ENCODE results near the gene BMAL1.

The BMAL1 gene

DNA sequence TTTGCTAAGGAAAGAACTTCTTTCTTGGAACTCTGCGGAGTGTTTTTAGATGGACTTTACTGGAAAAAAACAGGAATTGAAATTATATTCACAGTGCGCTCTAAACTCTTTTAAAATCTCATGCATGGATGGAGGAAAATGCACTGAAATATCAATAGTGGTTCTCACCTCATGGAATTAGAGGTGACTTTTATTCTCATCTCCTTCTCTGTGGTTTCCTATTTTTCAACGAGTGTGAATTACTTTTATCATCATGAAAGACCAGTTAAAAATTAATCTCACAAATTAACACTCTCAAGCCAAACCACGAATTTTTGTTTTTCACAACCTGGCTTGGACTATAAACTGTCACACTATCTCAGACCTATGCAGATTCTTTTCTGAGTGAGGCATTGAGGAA lies 16.6 kb downstream of the BMAL1 start:
- no peak for DNase-seq

DNA sequence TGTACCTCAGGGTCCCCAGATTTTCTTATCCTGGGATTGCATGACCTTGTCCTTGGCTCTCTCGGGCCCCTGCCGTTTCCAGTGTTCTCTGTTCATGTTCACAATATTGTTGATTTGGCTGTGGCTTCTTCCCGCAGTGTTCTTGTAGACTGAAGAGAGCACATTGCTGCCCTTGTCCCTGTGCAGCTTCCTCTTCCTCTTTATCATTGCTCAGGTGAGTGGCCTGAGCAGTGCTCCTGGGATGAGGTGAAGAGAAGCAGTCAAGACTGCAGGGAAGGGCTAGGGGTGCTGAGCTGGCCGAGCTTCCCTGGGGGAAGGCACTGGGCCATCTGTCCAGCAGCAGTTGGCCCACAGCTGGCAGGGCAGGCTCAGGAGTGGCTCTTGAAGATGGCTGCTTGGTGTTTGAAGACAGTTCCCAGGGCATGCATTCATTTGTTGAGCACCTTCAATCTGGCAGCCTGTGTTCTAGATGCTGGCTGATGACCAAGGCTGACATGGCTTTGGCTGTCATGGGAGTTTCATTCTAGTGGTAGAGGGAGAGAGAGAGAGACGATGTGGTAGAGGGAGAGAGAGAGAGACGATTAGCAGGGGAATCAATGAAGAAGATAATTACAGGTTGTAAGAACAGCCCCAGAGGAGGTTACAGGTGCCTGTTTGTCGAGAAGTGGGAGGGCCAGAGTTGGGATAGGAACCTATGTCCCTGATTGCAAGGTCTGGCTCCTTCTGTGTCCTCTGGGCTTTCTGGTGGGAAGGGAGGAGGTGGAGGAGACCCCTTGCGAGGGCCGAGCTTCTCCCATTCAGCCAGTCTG lies 17.4 kb downstream of the BMAL1 start:
- DNase-seq, result no peak

DNA sequence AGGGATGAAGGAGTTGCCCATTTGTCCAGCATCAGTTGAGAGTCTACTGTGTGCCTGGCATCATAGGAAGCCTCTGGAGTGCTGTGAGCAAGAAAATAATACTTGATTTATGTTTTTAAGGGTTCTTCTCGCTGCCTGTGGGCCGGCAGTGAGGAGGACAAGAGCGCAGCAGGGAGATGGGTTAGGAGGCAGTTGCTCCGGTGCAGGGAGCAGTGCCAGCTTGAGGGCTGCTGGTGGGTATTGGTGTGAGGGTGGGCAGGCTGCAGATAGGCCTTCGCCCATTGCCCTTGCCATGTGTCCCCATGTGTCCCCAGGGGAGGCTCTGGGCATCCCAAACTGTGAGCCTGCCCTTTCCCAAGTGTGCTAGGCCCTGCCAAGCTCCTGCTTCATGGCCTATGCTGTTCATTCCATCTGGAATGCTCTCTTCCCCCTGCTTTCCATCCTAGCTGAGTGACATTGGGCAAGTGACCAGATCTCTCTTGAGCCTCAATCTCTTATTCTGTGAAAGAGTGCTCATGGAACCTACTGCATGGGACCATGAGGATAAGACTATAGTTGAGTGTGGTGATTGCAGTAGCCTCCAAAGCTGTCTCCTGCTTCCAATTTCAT lies 19.8 kb downstream of the BMAL1 start:
- no peak for DNase-seq

DNA sequence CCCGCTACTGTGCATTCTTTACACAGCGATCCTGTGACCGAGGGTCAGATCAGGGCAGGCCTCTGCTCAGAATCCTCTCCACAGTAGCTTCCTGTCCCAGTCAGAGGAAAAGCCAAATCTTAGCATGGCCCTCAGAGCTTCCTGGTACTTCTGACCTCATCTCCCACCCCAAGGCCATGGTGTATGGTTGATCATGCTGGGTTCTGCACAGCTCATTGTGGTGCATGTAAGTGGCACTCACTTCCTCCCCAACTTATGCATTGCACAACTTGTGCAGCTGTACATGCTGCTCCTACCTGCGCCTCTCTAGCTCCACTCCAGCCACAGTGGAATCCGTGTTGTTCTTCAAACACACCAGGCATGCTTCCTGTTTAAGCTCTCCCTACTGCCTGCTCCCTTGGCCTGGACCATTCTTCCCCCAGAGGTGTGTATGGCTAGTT lies 20.3 kb downstream of the BMAL1 start:
- no peak for DNase-seq

DNA sequence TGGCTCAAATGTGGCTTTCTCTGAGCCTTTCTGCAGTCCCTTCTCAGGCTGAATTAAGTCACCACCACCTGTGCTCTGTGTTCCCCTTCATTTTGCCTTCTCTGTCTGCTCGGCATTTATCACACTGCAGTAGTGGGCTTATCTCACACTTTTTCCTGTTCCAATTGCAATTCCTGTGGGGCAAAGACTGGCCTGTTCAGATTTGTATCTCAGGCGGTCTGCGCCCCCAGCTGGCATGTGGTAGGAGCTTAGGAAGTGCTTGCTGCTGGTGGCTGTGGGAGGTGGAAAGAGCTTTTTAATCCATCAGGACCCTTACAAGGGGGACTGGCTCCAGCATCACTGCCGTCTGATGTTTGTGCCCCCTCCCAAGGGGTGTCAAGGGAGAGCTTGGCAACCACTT lies 21.2 kb downstream of the BMAL1 start:
- DNase-seq, result no peak

DNA sequence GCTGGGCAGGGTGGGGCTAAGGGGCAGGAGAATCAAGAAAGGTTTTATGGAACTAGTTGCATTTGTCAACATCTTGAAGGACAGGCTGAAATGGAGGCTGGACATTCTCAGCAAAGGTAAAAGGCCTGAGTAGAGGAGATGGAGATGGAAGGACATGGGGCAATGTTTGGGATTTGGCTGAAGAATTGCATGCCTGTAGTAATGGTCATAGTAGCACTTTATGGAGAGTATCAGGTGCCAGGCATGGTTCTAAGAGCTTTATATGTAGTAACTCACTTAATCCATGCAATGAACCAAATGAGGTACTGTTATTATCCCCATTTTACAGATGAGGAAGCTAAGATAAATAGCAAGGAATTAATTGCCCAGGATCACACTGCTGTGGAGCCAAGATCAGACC lies 23.9 kb downstream of the BMAL1 start:
- no peak for DNase-seq

- no peak for DNase-seq
Measured at GRCh38 chr11:13302420-13302958, 24.9 kb downstream of the BMAL1 start.

DNA sequence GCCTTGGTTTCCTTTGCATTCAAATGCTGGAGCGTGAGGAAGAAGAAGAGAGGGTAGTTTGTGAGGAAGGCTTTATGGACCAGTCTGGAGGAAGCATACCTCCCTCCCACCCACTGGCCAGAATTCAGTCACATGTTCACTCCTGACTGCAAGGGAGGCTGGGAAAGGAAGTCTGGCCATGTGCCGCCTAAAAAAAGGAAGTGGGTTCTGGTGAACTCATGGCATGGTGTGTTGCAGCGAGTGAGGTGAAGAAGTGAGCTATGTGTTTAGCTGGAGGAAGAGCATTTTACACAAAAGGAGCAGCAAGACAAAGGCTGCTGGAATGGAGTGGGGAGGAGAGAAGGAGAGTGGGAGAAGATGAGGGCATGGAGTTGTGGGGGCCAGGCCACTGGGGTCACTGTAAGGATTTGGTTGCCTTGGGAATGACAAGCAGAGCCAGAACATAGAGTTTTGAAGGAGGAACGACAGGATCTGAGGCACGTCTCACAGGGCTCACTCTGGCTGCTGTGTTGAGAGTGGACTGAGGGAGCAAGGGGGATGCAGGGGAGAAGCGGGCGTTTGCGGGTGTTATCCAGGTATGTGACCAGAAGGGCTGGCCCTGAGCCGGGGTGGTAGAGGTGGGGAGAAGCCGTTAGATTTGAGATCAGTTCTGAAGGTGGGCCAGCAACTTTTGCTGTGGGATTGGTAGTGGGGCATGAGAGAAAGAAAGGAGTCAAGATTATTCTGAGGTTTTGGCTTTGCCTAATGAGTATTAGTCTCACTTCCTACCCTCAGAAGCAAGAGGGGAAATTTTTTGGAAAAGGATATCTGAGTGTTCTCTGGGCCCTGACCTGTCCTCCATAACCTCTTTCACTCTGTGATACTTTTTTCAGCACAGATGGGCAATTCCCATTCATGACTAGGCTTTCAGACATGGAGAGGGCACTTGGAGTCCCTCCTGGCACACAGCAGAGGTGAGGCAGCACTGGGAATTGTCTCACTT lies 26.4 kb downstream of the BMAL1 start:
- no peak for DNase-seq

DNA sequence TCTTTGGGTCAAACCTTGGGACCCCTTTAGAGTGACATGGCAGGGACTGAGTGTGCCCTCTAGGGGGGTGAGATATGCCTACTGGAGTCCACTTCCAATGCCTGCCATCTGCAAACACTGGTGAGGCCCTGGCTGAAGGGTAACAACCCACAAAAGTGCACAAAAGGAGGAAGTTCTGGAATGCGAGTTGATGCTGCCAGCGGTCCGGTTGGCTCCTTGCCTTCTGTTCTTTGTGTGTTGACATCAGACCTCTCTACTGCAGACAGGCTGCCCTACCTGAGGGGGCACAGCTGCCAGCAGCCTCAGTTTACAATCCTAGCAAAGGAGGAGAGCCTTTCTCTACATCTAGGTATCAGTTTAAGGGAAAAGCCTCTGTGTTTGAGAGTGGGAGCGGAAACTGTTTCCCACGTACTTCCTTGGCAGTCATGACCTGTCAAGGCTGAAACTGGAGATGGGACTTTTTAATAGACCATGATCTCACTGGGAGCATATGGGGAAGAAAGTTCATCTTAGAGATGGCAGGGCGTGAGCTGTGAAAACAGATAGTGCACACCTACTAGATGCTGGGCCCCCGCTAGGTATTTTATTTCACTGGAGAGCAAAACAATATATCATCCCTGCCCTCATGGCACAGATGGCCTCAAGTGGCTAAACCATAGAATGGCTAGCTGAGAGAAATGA lies 27.2 kb downstream of the BMAL1 start:
- no peak for DNase-seq

DNA sequence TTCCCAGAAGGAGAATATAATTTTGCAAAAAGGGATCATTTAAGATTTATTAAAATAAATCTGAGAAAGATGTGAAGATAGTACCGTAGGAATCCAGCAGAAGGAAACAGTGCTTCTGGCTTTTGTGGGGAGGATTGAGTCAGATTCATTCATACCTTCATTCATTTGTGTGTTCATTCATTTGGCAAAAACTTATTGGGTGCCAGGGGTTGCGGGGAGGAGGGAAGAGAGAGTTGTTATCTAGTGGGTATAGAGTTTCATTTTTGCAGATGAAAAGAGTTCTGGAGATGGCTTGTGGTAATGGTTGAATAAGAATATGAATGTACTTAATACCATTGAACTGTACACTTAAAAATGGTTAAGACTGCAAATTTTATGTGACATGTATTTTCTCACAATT lies 31.1 kb downstream of the BMAL1 start:
- no peak for DNase-seq

DNA sequence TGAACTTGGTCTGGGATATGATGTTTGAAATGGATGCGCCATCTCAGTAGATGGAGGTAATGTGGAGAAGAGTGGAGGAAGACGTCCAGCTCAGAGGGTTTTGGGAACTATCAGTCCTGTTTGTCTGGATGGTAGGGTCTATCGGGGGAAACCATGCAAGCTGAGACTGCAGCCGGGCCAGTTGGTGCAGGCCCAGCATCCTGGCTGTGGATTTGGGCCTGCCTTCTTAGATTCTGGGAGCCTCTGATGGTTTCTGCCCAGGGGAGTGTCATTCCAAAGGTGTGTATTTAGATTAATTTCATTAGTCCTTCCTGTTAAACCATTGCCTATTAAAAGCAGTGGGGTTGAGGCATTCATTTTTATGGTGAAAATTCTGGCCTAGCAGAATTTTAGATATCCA lies 31.6 kb downstream of the BMAL1 start:
- DNase-seq, result no peak

DNA sequence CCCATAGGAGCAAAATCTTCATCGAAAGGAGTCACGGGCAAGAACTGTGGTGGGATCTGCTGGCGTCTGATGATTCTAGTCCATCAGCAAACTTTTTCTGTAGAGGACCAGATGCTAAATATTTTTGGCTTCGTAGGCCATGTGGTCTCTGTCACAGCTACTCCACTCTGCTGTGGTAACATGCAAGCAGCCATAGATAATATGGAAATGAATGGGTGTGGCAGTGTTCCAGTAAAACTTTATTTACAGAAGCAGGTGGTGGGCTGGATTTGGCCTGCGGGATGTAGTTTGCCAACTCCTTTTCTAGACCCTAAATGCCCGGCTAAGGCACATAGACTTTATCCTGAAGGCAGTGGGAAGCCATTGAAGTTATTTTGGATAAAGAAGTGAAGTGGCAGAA lies 32.9 kb downstream of the BMAL1 start:
- no peak for DNase-seq

- DNase-seq, result no peak
Measured at GRCh38 chr11:13311570-13311969, 34.0 kb downstream of the BMAL1 start.

DNA sequence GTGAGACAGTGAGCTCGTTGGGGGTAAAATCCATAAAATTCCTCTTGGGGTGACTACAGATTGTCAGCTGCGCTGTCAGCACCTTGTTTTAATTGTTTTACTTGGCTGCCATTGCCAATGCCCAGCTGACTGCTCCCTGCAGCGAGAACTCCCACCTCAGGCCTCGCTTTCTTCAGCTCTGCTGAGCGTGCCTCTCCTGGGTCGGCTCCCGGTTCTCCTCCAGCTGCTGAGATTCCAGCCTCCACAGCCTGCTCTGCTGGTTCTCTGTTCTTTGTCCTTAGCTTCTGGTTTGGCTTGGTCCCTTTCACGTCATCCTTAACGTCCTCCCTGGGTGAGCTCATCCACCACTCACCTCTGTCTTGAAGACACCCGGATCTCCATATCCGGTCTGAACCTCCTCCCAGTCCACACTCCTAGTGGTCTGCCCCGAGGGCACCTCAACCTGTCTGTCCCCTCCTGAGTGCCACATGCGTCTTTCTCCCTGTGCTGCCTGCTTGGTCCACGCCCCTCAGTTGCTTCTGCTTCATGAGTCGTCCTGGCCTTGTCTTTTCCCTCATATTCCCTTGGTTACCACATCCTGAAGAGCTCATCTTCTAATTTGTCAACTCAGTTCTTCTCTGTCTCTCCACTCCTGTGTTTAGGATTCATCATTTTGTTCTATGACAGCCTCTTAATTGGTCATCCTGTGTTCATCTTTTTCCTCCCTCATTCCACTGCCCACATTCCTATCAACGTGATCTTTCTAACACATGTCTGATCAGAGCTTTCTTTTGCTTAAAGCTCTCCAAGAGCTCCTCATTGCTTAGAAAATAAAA lies 35.6 kb downstream of the BMAL1 start:
- DNase-seq, result no peak

DNA sequence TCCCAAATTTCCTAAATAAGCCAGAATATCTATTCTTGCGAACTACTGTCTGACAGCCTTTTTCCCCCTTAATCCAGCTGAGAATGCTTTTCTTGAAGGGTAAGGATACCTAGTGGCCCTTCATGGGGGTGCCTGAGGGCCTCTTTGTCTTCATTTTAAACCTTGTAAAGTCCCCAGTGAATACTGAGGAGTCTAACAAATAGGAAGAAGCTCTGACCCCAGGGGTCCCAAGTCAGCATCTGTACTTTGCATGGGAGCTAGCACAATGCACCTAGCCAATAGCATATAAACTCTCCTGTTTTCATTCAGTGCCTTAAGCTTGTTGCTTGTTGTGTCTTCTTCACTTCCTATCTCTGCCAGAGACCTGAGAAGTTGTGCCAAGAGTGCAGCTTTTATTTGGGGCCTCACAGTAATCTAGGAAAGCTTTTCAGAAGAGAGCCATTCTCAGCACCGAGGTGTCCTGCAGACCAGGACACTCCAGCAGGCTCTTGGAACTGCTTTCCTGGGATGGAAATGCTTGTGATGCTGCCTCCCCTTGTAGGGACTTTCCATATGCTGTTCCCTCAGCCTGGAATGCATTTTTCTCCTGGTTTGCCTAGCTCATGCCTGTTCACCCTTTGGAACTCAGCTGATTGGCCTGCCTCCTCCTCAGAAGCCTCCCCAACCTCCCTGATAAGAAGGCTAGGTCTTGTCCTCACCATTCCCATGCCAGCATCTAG lies 37.2 kb downstream of the BMAL1 start:
- DNase-seq, result no peak

- no peak for DNase-seq
Measured at GRCh38 chr11:13315517-13316432, 38.2 kb downstream of the BMAL1 start.

DNA sequence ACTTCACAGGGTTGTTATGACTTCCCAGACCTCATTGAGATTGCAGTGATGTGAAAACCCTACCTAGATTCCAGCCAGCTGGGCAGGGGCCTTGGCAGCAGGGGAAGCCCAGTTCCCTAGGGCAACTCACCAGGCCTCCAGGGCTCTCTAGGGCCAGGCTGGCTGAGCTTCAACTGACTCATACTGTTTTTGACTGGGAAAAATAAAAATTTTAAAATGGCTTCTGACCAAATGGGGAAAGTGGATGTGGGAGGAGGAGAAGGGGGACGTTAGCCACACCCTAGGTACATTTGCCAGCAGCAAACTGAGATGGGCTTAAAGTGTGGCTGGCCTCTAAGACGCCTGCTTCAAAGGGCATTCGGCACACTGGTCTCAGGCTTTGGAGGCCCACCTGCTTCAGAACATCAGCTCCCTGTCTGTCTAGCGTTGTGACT lies 39.0 kb downstream of the BMAL1 start:
- DNase-seq, result no peak

DNA sequence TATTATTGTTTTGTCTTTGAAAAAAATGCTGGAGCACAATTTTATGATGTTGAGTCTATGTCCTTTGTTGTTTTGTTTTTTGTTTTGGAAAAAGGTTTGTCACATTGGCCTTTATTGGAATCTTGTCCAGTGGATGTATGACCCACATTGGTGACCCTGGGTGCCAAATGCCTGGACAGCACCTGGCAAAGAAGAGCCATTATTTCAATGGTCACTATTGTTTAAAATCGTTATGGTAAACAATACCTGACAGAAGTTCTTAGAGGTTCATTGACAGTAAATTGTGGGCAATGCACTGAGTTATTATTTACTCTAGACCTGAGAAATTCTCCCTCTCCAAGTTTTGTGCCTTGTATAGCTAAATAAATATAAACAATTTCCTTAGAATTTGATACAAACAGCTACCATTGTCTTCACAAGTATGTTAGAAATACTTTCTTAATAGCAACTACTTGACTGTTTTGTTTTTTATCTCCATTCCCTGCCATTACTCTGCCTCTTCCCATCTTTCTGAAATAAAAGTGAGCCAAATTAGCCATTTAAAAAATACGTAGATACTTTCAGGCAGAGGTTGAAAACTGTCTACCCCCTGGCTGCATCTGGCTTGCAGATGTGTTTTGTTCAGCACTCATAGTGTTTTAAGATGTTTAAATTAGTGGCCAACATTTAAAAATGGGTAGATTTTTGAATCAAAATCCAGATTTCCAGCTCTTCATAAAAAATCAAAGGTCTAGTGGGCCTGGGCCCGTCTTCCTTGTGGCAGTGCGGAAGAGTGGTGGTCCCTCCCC lies 39.9 kb downstream of the BMAL1 start:
- no peak for DNase-seq

All from right hindlimb (tissue), 1 donor.